Effector memory CD4-positive, alpha-beta T cell (primary cell): ENCODE measurements around the gene TESK2.
"Not testable (repeated sequence)": the region's sequence is repeated elsewhere in the genome, so short reads cannot be mapped to it uniquely, and the experiment has no call there.

Source experiments
- DNase-seq, 3 donors: peaks; one replicate each; pipeline ENCODE4 v3.0.0-alpha.2; 2020
- H3K27ac ChIP-seq: 2 replicates; pipeline ENCODE4 v1.7.0; 2013; ENCODE audit warnings: mild to moderate bottlenecking, low read length, moderate library complexity; ENCODE audit not compliant: insufficient read depth, poor library complexity, severe bottlenecking
- H3K27me3 ChIP-seq: replicated peaks from 2 replicates; pipeline ENCODE4 v1.7.0; 2013; ENCODE audit warnings: mild to moderate bottlenecking, low read length; ENCODE audit not compliant: insufficient read depth, control insufficient read depth, poor library complexity, severe bottlenecking
- H3K36me3 ChIP-seq: 2 replicates; pipeline ENCODE4 v1.7.0; 2013; ENCODE audit warnings: mild to moderate bottlenecking, low read length, moderate library complexity; ENCODE audit not compliant: control insufficient read depth, insufficient read depth
- H3K4me1 ChIP-seq: 2 replicates; pipeline ENCODE4 v1.7.0; 2013; ENCODE audit warnings: low read length, mild to moderate bottlenecking; ENCODE audit not compliant: control insufficient read depth, insufficient read depth, poor library complexity, severe bottlenecking
- H3K4me3 ChIP-seq: 2 replicates; pipeline ENCODE4 v1.7.0; 2013; ENCODE audit warnings: low read length, low read depth, mild to moderate bottlenecking; ENCODE audit not compliant: insufficient read depth, poor library complexity, severe bottlenecking
- H3K9me3 ChIP-seq: 2 replicates; pipeline ENCODE4 v1.7.0; 2013; ENCODE audit warnings: mild to moderate bottlenecking, low read length, moderate library complexity; ENCODE audit not compliant: control insufficient read depth

Gene TESK2

GRCh38 chr1:45521413-45522323 is 30.7 kb upstream of the TESK2 start, which contains the start of gene PRDX1:
Gene PRDX1, minus strand, starts transcription at chr1:45521884. Its CDS starts 2,841 bp downstream, at chr1:45519043.
- H3K27ac ChIP-seq: peak within 1 kb of the TSS; percentile 83

DNA sequence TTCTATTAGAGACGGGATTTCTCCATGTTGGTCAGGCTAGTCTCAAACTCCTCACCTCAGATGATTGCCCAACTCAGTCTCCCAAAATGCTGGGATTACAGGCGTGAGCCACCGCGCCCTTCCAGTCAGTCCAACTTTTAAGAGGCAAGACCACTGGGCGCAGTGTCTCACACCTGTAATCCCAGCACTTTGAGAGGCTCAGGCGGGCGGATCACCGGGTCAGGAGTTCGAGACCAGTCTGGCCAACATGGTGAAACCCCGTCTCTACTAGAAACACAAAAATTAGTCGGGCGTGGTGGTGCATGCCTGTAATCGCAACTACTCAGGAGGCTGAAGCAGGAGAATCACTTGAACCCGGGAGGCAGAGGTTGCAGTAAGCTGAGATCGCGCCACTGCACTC is 28.8 kb upstream of the TESK2 start:
- Histone ChIP-seq H3K4me1 (peaks cover 21% of the 10 kb centered on the region), H3K36me3 (peaks cover 28% of the 10 kb centered on the region)
- not testable (repeated sequence) for H3K27me3 ChIP-seq, DNase-seq, H3K9me3 ChIP-seq, H3K4me3 ChIP-seq, H3K27ac ChIP-seq

More at GRCh38 chr1:45521413-45522323, 30.7 kb upstream of the TESK2 start, which contains the start of gene PRDX1:
- Histone ChIP-seq H3K36me3 (peaks cover 12% of the 10 kb centered on the region), H3K4me3 (peak within 1 kb of the TSS; percentile 89), H3K4me1 (peaks cover 21% of the 10 kb centered on the region), H3K27me3 (no peaks in the 10 kb centered on the region), H3K9me3 (no peaks in the 10 kb centered on the region)
- DNase-seq: peak; percentile 90 to 93 (median 91)

GRCh38 chr1:45518910-45519309 is 27.9 kb upstream of the TESK2 start:
- Histone ChIP-seq H3K4me1 (peaks cover 21% of the 10 kb centered on the region), H3K27ac (no peak overlapping the region), H3K4me3 (no peak overlapping the region), H3K27me3 (no peaks in the 10 kb centered on the region), H3K36me3 (peaks cover 35% of the 10 kb centered on the region), H3K9me3 (no peaks in the 10 kb centered on the region)
- no peak for DNase-seq

- H3K27ac ChIP-seq, H3K9me3 ChIP-seq, H3K4me3 ChIP-seq, H3K27me3 ChIP-seq, DNase-seq: not testable (repeated sequence)
- peaks cover 39% of the 10 kb centered on the region for H3K36me3 ChIP-seq
- H3K4me1 ChIP-seq: peaks cover 21% of the 10 kb centered on the region
Observed at GRCh38 chr1:45518366-45518765, 27.4 kb upstream of the TESK2 start.

- H3K27ac ChIP-seq: no peak overlapping the region
- no peak overlapping the region for H3K4me3 ChIP-seq
- no peaks in the 10 kb centered on the region for H3K27me3 ChIP-seq
- H3K9me3 ChIP-seq: no peaks in the 10 kb centered on the region
- no peak for DNase-seq
- peaks cover 16% of the 10 kb centered on the region for H3K4me1 ChIP-seq
- peaks cover 55% of the 10 kb centered on the region for H3K36me3 ChIP-seq
Observed at GRCh38 chr1:45516465-45516864, 25.5 kb upstream of the TESK2 start.

DNA sequence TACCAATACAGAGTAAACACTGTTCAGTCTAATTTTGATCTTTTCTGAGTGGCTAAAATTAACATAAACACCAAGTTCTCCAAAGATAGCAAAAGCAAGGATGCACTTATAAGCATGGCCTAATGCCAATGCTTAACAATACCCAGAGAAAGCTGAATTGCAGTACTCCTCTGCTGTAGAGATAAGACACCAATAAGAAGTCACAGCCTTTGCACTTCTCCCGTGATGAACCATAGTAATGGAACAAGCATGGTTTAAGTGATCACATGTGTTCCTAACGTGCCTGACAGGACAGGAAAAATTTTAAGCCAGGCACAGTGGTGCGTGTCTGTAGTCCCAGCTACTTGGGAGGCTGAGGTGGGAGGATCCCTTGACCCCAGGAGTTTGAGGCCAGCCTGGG is 25.1 kb upstream of the TESK2 start:
- H3K36me3 ChIP-seq: peaks cover 59% of the 10 kb centered on the region
- H3K27ac ChIP-seq: no peak overlapping the region
- no peak for DNase-seq

GRCh38 chr1:45513532-45514260 is 22.7 kb upstream of the TESK2 start:
- H3K27ac ChIP-seq, H3K4me3 ChIP-seq, H3K27me3 ChIP-seq, H3K9me3 ChIP-seq, H3K4me1 ChIP-seq, DNase-seq: not testable (repeated sequence)
- peaks cover 77% of the 10 kb centered on the region for H3K36me3 ChIP-seq

More for the DNA sequence above, 25.1 kb upstream of the TESK2 start:
- no peak overlapping the region for H3K4me3 ChIP-seq
- no peaks in the 10 kb centered on the region for H3K9me3 ChIP-seq
- no peaks in the 10 kb centered on the region for H3K27me3 ChIP-seq
- H3K4me1 ChIP-seq: peaks cover 16% of the 10 kb centered on the region

DNA sequence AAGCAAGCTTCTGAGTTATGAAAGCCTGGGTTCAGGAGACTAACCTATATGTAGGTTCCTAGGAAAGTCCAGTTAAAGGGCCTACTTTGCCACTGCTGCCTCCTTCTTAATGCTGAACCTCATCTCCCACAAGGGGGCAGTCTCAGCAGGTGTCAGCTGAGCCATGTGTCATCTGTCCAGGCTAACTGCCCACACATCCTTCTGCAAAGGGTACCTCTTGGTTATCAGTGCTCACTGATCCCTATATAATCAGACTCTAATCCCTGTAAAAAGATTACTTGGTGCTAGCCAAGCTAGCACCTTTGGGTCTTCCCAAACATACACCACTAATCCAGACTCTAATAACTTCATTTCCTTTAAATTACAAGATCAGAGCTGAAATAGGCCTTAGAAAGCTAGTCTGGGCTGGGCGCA is 21.7 kb upstream of the TESK2 start:
- no peaks in the 10 kb centered on the region for H3K9me3 ChIP-seq
- H3K4me3 ChIP-seq: no peak overlapping the region
- no peaks in the 10 kb centered on the region for H3K27me3 ChIP-seq
- no peaks in the 10 kb centered on the region for H3K4me1 ChIP-seq
- DNase-seq: peak in 2 of 3 donors; percentile 19 to 34
- H3K27ac ChIP-seq: no peak overlapping the region
- H3K36me3 ChIP-seq: peaks cover 81% of the 10 kb centered on the region

DNA sequence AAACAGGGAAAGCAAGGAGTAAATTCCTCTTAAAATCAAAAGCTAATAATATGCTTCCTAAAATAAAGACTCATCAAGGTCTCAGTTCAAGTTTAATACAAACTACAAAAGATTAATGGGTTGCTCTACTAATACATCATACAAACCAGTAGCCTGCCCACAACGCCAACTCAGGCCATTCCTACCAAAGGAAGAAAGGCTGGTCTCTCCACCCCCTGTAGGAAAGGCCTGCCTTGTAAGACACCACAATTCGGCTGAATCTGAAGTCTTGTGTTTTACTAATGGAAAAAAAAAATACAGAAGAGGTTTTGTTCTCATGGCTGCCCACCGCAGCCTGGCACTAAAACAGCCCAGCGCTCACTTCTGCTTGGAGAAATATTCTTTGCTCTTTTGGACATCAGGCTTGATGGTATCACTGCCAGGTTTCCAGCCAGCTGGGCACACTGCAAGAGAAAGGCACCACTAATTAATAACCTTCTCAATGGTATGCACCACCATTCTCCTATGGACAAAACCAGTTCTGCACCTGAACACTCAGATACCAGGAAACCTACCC is 20.1 kb upstream of the TESK2 start:
- Histone ChIP-seq H3K27ac (no peak overlapping the region), H3K4me3 (no peak overlapping the region), H3K4me1 (no peaks in the 10 kb centered on the region), H3K9me3 (no peaks in the 10 kb centered on the region), H3K27me3 (no peaks in the 10 kb centered on the region), H3K36me3 (peaks cover 68% of the 10 kb centered on the region)
- DNase-seq: no peak
